HG03565 (cell line): Measurements from ENCODE around the gene ABI3BP.

Source experiments
- ATAC-seq: cut with Tn5 transposase; IDR thresholded peaks from one replicate; pipeline ENCODE4 v1.9.1; 2021; ENCODE audit warnings: mild to moderate bottlenecking, moderate library complexity; ENCODE audit not compliant: unreplicated experiment

Gene ABI3BP

GRCh38 chr3:100988080-100988479 is 5.1 kb downstream of the ABI3BP start:
- no peak for ATAC-seq

GRCh38 chr3:100984308-100984707 is 8.9 kb downstream of the ABI3BP start:
- no peak for ATAC-seq

- no peak for ATAC-seq
Observed at GRCh38 chr3:100982710-100983109, 10.5 kb downstream of the ABI3BP start.

- no peak for ATAC-seq
Observed at GRCh38 chr3:100981164-100981911, 11.9 kb downstream of the ABI3BP start.

GRCh38 chr3:100978011-100978659 is 15.1 kb downstream of the ABI3BP start:
- no peak for ATAC-seq

GRCh38 chr3:100976611-100977010 is 16.6 kb downstream of the ABI3BP start:
- no peak for ATAC-seq

GRCh38 chr3:100975714-100976113 is 17.5 kb downstream of the ABI3BP start:
- no peak for ATAC-seq

GRCh38 chr3:100973594-100973993 is 19.6 kb downstream of the ABI3BP start:
- no peak for ATAC-seq

- ATAC-seq, result no peak
Observed at GRCh38 chr3:100972867-100973266, 20.4 kb downstream of the ABI3BP start.

GRCh38 chr3:100972301-100972844 is 20.8 kb downstream of the ABI3BP start:
- ATAC-seq, result no peak

GRCh38 chr3:100971798-100972197 is 21.4 kb downstream of the ABI3BP start:
- ATAC-seq, result no peak

GRCh38 chr3:100970477-100970990 is 22.7 kb downstream of the ABI3BP start:
- no peak for ATAC-seq

- no peak for ATAC-seq
Observed at GRCh38 chr3:100968932-100969906, 24.0 kb downstream of the ABI3BP start.

GRCh38 chr3:100966807-100967206 is 26.4 kb downstream of the ABI3BP start:
- ATAC-seq, result no peak

GRCh38 chr3:100966049-100966491 is 27.2 kb downstream of the ABI3BP start:
- ATAC-seq, result no peak

GRCh38 chr3:100963041-100963440 is 30.2 kb downstream of the ABI3BP start:
- ATAC-seq, result no peak

GRCh38 chr3:100957261-100957986 is 35.8 kb downstream of the ABI3BP start:
- ATAC-seq, result no peak

GRCh38 chr3:100956276-100956675 is 36.9 kb downstream of the ABI3BP start:
- no peak for ATAC-seq

GRCh38 chr3:100954990-100955389 is 38.2 kb downstream of the ABI3BP start:
- ATAC-seq, result no peak
